Lower leg skin (tissue), 4 donors: Measurements from ENCODE around the gene TEX28. TPM values are rescaled to one million over a fixed set of nuclear protein-coding genes. Genes with fewer than 3 reads are reported as not detected.
"Not testable (repeated sequence)": the region's sequence is repeated elsewhere in the genome, so short reads cannot be mapped to it uniquely, and the experiment has no call there.

ENCODE experiments used
- DNase-seq, 2 donors: peaks; one replicate each; pipeline ENCODE4 v3.0.0-alpha.2; 2019; ENCODE audit warnings: low spot score in 2 of 2
- H3K4me3 ChIP-seq: fragments of 200-600 bp; sonication (generic); 2 replicates; pipeline ENCODE4 v1.5.1; 2017; ENCODE audit warnings: mild to moderate bottlenecking, low read depth; ENCODE audit not compliant: poor library complexity, severe bottlenecking
- CTCF ChIP-seq, 3 donors: fragments of 450-650 bp; IDR thresholded peaks; one replicate each; pipeline ENCODE4 v1.5.1; 2016; ENCODE audit warnings: antibody characterized with exemption in 3 of 3, mild to moderate bottlenecking in 3 of 3, moderate library complexity in 2 of 3
- POLR2A ChIP-seq, 2 donors: fragments of 450-650 bp; IDR thresholded peaks; one replicate each; pipeline ENCODE4 v1.6.1; 2016 to 2017; ENCODE audit warnings: antibody characterized with exemption in 2 of 2, mild to moderate bottlenecking in 1 of 2, moderate library complexity in 1 of 2
- WGBS, 2 donors: methylation state at CpG; one replicate each; pipeline ENCODE4 v1.1.5; 2018; 5-methylcytosine and 5-hydroxymethylcytosine counted together
- intact Hi-C: fragments of 100-400 bp; cut with DNase I; formaldehyde crosslinking; loops from one replicate; pipeline ENCODE4 v1.15.0; 2023; ENCODE audit warnings: low total_unique reads
- total RNA-seq, 4 donors: library from RNA; depleted of rRNA; stranded (reverse); fragments of >200 nt; gene quantifications; one replicate each; pipeline ENCODE4 v1.1.0, GENCODE V29; 2016

TEX28 gene
- 1 to 10 TPM in 2 of 4 donors, not detected in 2; 1.1 to 2.4 TPM for total RNA-seq

GRCh38 chrX:154294791-154295574 is at the start of gene TEX28:
TEX28 (minus strand) TSS chrX:154295124; CDS start chrX:154292117, 3,007 bp downstream.
- TF ChIP-seq CTCF (IDR thresholded peaks at IDR 0.05) (no peak), POLR2A (IDR thresholded peaks at IDR 0.05) (no peak)
- DNase-seq: no peak
- intact Hi-C loops: no loop called here
- H3K4me3 ChIP-seq: no peak within 1 kb of the TSS
- 94 to 100% methylated on average over 12 to 20 of the region's 39 CpGs for WGBS, 2 donors

GRCh38 chrX:154343620-154344019 is 48.7 kb upstream of the TEX28 start:
- H3K4me3 ChIP-seq, DNase-seq, intact Hi-C loops: not testable (repeated sequence)
- no CpG with 5 or more reads among the region's 20 CpGs for WGBS, 2 donors

GRCh38 chrX:154343063-154343462 is 48.1 kb upstream of the TEX28 start:
- intact Hi-C loops, DNase-seq, H3K4me3 ChIP-seq: not testable (repeated sequence)
- no CpG with 5 or more reads among the region's 16 CpGs for WGBS, 2 donors

GRCh38 chrX:154341399-154342298 is 46.7 kb upstream of the TEX28 start:
- 38% methylated on average over 7 of the region's 115 CpGs; no CpG with 5 or more reads in 1 of the 2 donors for WGBS, 2 donors
- intact Hi-C loops, H3K4me3 ChIP-seq, DNase-seq: not testable (repeated sequence)

GRCh38 chrX:154334496-154334895 is 39.6 kb upstream of the TEX28 start:
- intact Hi-C loops: no loop called here
- 82 to 83% methylated on average over 9 to 10 of the region's 10 CpGs for WGBS, 2 donors

GRCh38 chrX:154333837-154334271 is 38.9 kb upstream of the TEX28 start:
- 74 to 79% methylated on average over 5 to 6 of the region's 6 CpGs for WGBS, 2 donors
- intact Hi-C loops: no loop called here
- TF ChIP-seq CTCF (IDR thresholded peaks at IDR 0.05) (no peak), POLR2A (IDR thresholded peaks at IDR 0.05) (no peak)

More at GRCh38 chrX:154334496-154334895, 39.6 kb upstream of the TEX28 start:
- no peak for DNase-seq
- H3K4me3 ChIP-seq: no peak overlapping the region
- TF ChIP-seq POLR2A (IDR thresholded peaks at IDR 0.05): no peak
- no peak for TF ChIP-seq CTCF (IDR thresholded peaks at IDR 0.05)

GRCh38 chrX:154333116-154333515 is 38.2 kb upstream of the TEX28 start:
- no peak for DNase-seq
- H3K4me3 ChIP-seq: no peak overlapping the region
- intact Hi-C loops: no loop called here
- no peak for TF ChIP-seq POLR2A (IDR thresholded peaks at IDR 0.05)
- no peak for TF ChIP-seq CTCF (IDR thresholded peaks at IDR 0.05)
- 90% methylated on average over 9 of the region's 9 CpGs; no CpG with 5 or more reads in 1 of the 2 donors for WGBS, 2 donors

More at GRCh38 chrX:154333837-154334271, 38.9 kb upstream of the TEX28 start:
- no peak overlapping the region for H3K4me3 ChIP-seq
- DNase-seq: no peak
